ENCODE measurements around the gene PLXDC1.
"Not testable (repeated sequence)": the region's sequence is repeated elsewhere in the genome, so short reads cannot be mapped to it uniquely, and the experiment has no call there.

The PLXDC1 gene

DNA sequence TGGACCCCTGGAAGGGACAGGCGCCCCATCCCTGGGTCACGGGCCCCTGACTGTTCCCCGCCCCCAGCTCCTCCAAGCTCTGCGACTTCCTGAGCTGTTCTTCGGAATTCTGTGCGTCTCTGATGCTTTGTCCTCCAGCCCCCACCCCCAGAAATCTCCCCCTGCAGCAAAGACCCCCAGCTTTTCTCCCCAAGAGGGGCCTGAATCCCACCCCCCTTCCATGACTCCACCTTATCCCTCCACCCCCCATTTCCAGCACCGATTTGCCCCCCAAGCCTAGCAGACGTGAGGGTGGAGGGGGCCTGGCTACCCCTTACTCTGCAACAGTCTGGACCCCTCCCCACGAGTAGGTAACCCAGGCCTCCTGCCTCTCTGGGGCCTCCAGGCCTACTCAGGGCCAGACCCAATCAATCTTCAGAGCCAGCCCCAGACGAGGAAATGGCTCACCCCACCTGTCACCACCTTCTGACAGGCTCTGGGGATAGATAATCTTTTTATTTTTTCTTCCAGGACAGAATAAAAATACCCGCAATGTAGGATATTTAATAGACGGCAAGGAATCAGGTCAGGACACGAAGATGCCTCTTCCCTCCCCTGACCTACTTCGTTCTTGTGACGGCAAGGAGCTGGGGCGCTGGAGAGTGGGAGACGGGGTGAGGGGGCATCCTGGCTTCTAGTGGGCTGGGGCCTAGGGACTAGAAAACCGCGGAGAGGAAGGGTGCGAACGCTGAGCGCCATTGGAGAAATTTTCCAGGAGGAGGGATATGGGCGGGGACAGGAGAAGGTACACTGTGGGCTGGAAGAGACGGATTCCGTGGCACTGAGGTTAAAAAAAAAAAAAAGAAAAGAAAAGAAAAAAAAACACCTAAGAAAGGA lies 744 bp upstream of the PLXDC1 start:
- peak; percentile 36 for DNase-seq

DNA sequence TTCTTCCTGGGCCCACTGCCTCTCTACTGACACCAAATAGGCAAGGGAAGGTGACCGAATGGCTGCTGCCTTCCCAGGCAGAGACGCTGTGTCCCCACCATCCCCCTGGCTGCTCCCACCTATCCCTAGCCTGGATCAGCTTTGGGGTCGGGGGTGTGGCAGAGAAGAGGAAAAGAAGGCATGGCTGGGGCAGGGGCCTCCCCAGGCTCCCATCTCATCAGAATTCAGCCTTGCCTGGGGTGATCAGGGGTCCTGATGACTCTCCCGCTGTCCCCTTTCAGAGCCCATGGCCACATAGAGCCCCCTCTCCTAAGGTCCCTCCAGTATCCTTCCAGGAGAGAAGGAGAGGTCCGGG lies 665 bp downstream of the PLXDC1 start:
- DNase-seq, result no peak

DNA sequence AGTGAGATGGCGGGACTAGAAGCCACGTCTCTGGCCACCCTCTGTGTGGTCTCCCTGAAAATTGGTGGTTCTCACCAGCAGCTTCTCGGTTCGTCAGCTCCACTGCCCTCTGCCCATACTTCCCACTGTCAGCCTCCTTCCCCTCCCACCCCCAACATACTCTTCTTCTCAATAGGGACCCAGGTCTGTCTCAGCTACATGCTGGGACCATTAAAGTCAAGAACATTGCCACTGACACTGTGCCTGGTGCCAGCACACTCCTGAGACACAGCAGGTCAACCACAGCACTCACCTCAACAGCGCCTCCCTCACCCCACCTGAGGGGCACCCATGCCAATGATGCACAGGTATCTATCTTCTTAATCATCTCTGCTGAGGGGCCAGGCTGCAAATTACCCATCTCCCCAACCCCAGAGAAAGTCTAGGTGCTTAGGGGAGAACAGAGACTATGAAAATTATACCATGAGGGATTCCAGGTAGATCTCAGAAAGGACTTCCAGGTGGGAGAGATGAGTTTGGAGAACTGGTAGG lies 1.3 kb downstream of the PLXDC1 start:
- DNase-seq, result peak; percentile 15

DNA sequence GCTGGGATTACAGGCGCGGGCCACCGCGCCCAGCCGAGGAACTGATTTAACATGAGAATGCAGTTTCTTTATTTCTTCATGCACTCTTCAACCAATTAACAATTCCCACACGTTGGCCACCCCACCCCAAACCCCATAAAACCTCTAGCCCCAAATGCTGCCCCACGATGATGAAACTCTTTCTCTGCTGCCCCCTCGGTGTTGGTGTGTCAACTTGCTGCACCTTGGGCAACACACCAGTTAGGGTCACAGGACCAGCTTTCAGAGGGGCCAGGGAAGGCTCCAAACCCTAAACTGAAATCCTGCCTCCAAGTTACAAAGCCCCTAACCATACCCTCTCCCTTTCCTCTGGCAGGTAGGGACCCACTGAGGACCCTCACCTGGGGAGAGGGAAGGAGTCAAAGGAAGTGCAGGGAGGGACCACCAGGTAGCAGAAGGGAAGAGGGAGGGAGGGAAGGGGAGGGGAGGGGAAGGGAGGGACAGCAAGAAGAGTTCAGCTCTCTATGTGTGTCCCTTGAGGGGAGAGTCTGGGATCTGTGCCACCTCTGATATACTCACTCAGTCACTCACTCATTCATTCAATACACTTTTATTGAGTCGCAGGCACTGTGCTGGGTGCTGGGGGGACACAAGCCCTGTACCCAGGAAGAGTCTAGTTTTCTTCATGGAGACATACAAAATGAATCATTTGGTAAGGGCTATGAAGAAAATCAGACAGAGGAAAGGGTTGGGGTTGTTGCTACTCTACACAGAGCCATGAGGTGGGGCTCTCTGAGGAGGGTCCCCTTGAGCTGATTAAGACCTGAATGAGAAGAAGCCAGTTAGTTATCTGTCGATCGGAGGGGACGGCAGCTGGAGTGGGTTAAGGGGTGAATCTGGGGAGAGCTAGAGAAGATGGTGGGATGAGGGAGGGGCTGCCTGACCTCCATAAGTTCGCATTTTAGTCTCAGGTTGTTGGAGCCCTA lies 3.9 kb downstream of the PLXDC1 start:
- no peak for DNase-seq

DNA sequence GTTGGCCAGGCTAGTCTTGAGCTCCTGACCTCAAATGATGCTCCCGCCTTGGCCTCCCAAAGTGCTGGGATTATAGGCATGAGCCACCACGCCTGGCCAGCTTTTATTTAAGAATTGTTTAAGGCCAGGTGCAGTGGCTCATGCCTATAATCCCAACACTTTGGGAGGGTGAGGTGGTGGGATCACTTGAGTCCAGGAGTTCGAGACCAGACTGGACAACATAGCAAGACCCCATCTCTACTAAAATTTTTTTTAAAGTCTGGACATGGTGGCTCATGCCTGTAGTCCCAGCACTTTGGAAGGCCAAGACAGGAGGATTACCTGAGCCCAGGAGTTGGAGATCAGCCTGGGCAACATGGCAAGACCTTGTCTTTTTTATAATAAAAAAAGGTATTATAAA lies 5.2 kb downstream of the PLXDC1 start:
- DNase-seq, result no peak

DNA sequence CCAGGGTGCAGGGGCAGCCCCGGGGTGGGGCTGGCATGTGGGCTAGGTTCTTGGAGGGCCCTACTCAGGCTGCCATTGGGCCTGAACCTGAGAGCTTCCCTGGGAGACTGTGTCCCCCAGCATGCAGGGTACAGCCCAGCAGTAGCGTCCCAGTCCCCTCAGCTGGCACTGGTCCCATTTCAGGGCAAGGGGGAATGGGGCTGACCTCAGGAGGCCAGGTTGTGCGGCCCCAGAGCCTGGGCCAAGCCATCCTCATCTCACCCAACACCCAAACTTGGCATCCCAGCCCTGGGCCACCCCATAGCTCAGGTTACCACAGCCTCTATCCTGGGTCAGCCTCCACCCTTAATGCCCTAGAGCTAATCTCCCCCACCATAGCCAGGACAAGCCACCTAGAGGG lies 6.3 kb downstream of the PLXDC1 start:
- DNase-seq, result no peak

DNA sequence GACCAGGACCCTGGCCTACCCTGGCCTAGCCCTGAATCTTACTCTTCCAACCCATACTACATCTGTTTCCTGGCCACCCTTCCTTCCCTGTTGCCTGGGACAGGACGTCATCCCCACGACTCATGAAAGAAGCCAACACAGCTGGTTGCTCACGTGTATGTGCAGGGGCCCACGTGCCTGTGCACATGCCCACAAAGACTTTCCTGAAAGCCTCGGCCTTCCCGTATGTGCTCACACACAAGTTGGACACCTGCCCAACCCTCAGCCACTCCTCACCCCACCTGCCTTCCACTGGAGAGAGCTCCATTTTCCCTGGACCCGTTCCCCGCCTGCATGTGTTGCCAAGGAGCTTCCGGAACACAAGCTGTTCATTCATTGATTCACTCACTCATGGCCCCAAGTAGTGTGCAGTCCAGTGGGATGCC lies 7.0 kb downstream of the PLXDC1 start:
- DNase-seq, result no peak

DNA sequence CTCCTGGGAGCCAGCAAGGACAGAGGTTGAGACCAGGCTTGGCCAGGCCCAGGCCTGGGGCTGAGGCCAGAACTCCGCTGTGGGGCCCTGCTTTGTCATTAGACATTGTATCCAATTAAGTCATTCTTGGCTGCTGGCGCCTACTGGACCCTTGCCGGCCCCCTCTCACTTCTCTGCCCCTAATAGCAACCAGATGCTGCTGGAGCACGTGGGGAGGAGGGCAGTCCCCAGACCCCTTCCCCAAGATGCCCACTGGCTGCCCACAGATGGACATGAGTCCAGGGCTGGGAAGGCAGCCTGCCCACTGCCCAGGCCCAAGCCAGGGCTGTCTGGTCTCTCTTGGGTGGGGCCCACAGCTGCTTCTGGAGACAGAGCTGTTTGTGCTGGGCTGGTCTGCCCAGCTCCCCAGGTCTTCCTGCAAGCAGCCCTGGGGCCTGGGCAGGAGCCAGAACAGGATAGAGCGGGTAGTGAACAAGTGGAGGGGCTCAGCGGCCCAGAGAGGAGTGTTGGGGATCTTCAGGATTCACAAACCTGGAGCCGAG lies 7.8 kb downstream of the PLXDC1 start:
- no peak for DNase-seq

DNA sequence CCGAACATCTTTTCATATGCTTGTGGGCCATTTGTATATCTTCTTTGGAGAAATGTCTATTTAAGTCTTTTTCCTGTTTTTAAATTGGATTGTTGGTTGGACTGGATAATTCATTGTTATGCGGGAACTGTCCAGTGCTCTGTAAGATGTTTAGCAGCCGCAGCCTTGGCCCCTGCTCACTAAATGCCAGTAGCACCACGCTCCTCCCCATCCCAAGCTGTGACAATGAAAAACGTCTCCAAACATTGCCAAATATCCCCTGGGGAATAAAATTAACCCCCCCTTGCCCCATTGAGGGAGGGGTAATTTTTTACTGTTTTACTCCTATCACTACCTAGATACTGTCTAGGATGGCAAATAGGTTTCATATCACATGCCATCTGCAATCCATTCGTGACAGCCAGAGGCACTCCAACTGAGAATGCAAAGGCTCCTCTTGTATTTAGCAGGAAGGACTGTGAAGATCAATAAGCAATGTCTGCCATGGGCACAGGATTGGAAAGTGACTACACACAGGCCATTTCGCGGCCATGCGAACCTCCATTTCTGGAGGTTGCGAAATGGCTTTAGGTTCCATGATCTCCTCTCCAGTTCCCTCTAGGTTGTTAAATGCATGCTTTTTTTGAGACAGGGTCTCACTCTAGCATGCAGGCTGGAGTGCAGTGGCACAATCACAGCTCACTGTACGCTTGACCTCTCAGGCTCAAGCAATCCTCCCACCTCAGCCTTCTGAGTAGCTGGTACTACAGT lies 9.3 kb downstream of the PLXDC1 start:
- no peak for DNase-seq

DNA sequence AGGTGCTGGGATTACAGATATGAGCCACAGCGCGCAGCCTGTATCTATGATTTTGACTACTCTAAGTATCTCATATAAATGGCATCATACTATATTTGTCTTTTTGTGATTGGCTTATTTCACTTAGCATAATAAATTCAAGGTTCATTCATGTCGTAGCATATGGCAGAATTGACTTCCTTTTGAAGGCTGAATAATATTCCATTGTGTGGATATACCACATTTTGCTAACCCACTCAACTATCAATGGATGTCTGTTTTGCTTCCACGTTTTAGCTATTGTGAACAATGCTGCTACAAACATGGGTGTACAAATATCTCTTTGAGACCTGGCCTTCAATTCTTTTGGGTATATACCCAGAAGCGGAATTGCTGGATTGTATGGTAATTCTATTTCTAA lies 10.1 kb downstream of the PLXDC1 start:
- DNase-seq, result no peak

DNA sequence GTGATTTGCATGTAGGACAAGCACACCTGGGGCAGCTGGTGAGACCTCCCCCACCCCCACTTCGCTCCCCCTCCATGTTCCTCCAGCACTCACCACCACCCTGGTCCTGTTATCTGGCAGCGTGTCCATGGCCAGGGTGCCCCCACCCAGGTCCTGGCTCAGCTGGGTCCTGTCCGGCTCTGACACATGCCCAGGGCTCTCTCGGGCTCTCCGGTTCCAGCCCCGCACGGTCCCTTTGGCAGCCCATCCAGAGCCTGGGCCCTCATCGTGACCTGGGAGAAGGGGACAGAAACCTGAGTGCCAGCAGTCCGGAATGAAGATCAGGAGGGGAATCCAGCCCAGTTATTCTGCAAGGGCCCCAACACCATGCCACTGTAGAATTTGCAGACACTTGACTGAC lies 11.9 kb downstream of the PLXDC1 start:
- DNase-seq, result no peak

DNA sequence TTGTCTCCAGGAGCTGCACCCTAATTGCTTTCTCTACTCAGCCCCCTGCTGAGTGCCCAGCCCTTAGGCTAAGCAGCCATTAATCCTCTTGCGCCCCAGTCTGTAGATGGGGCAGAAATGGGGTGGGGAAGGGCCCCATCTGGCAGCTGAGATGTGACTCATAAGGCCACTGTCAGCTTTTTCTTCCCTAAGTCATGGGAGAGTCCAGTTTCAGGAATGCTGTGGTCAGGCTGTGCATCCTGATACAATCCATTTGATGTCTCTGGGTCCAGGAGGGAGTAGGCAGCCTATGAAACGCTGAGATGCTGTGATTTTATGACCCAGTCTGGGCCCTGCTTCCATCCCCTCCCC lies 12.3 kb downstream of the PLXDC1 start:
- no peak for DNase-seq

DNA sequence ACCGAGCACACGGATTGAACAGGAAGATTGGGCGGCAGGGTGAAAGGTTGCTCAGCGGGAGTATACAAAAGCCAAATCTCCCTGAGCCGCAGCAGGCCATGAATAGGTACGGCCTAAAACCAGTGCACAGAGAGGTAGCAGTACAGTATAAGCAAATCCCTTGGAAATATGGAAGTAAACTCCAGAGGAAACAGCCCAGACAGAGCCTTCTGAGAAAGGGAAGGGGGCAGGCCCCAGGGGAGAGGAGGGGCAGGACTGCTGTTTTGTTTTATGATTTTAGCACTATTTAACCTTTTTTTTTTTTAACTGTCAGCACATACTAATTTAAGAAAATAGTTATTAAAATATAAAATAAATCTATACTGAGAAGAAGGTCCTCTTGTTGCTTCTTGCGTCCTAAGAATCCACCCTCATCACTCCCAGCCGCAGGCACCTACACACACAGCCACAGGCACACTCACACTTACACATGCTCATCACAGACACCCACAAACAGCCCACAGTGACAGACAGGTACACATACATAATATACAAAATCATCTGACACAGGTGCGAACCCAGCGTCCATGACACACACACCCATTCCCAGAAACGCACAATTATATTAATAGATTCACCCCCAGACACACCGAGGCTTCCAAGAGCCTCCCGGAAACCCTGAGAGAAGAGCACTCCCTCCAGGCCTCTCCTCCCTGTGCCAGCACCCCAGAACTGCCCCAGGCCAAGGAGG lies 12.8 kb downstream of the PLXDC1 start:
- DNase-seq, result no peak

DNA sequence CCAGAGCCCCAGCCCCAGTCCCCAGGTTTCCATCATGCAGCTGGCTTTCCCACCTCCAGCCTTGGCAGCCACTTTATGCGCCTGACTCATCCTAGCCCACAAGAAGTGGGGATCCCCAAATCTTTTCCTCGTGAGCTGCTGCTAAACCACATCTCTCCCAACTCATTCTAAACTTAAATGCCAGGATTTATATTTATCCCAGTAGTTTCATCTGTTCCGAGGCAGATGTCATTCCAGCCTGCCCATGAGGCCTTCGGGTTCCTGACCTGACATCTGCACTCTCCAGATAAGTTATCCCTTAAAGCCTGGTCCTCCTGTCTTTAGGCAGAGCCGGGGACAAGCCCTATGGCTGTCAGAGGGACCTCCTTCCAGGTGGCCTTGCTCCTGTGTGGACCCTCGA lies 16.6 kb downstream of the PLXDC1 start:
- no peak for DNase-seq

DNA sequence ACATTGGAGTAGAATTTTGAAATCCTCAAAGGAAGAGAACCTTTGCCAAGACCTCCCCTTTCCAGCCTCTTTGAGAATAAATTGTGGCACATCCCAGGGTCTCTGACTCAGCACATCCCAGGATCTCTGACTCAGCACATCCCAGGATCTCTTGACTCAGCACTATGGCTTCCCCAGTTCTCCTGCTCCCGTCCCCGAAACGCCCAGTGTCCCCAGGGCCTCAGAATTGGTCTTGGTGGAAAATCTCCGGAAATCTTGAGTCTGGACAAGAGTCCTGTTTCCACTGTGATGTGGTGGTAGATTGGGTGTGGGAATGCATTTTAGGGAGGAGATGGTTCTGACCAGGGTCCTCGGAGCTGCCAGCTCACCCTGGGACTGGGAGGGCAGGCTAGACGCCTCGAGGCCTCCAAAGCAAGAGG lies 19.2 kb downstream of the PLXDC1 start:
- no peak for DNase-seq

DNA sequence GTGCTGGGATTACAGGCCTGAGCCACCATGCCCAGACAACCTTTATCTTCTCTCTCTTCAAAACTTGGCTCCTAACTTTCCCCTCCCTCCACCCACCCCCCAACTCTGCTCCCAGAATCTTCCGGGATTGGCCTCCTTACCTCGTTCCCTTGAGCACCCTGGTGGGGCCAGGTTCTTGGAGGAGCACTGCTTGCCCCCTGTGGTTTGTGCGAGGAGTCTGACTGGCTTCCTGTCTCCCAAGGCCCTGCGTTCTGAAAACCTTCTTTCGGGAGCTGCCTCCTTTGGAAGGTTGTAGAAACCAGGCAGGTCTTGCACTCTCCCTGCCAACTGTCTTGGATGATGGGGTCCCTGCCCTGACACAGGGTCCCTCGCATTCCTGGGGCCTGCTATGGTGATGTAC lies 19.8 kb downstream of the PLXDC1 start:
- DNase-seq, result no peak

DNA sequence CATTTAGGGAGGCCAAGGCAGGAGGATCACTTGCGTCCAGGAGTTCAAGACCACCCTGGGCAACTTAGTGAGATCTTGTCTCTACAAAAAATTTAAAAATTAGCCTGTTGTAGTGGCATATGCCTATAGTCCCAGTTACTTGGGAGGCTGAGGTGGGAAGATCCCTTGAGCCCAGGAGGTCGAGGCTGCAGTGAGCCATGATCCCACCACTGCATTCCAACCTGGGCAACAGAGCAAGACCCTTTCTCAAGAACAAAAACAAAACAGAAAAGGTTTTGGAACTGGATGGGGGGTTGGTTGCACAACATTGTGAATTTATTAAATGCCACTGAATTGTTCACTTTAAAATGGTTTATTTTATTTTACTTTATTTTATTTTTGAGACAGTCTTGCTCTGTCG lies 21.2 kb downstream of the PLXDC1 start:
- DNase-seq, result no peak

DNA sequence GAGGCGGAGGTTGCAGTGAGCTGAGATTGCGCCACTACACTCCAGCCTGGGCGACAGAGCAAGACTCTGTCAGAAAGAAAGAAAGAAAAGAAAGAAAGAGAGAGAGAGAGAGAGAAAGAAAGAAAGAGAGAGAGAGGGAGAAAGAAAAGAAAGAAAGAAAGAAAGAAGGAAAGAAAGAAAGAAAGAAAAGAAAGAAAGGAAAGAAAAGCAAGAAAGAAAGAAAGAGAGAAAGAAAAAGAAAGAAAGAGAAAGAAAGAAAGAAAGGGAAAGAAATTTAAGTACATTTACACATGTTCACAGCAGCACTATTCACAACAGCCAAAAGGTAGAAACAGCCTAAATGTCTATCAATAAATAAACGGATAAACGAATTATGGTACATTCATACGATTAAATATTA lies 21.9 kb downstream of the PLXDC1 start:
- DNase-seq, result not testable (repeated sequence)

DNA sequence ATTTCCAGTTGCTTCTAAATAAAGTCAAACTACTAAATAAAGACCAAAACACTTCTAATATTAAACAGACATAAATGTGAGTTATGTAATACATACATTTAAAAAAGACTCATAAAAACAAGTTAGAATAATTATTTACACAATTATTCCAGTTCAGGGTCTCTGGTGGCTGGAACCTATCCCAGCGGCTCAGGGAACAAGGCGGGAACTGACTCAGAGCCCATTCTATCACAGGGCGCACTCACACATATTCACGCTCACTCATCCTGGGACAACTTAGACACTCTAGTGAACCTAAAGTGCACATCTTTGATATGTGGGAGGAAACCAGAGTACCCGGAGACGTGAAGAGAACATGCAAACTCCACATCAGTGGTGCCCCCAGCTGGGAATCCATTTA lies 25.0 kb downstream of the PLXDC1 start:
- DNase-seq, result no peak

DNA sequence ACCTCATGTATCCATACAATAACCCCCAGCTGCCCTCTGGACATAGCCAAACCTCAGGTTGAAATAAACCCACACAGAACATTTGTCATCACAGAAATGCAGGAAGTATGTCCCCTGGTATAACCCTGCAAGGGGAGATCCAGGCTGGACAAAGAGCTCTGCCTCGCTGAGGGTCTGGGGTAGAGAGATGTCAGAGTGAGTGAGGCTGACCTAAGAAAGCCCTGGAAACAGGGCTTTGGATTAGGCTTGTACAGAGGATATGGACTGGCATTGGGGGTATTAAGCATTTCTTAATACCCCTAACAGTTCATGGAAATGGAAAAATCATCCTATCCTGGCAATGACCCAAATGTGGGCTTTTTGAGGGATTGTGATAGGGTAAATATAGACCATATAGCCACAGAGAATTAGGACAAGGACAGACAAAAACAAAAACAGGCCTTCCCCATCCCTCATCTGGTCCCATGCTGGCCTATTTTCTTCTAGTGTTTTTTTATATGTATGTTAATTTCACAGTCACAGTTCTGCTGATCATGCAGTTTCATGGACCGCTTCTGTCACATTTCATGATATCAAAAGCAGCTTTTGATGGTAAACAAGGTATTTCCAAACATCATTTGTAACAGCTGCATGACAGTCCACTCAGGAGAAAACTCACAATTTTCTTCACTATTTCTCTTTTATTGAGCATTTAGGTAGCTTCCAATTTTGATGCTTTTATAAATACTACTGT lies 26.1 kb downstream of the PLXDC1 start:
- DNase-seq, result no peak

DNA sequence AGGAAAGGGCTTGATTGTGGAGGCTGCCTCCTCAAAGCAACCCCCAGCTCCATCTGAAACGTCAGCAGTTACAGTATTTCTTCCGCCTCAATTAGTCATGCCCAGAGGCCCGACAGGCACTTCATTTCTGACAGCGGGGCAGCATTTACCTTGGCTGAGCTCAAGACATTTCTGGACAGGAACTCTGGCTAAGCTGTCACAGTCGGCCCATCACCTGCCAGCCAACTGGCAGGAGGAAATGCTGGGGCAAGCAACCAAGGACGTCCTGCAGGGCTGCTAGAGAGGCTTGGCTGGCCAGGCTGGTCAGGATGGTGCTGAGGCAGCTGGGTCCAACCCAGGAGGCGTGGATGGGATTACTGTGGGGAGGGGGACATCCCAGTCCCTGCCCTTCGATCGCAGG lies 27.8 kb downstream of the PLXDC1 start:
- no peak for DNase-seq
